A549 (cell line): ENCODE results near the gene TRIO. TPM values are rescaled to one million over a fixed set of nuclear protein-coding genes. Genes with fewer than 3 reads are reported as not detected.
A peak's percentile ranks its signal among the peaks of the same experiment; 100 is the strongest.

Experiments used
- ATAC-seq, 2 experiments: fragments of 200-7000 bp in 1 of 2; fragments of >200 bp in 1 of 2; cut with Nextera tagmentation in 1 of 2; cut with Tn5 transposase in 1 of 2; 3 replicates each; pipeline versions ENCODE4 v1.8.0 to v1.9.1; 2018 to 2020; ENCODE audit warnings: mild to moderate bottlenecking in 1 of 2, moderate library complexity in 1 of 2
- CTCF ChIA-PET: fragments of 300-600 bp; sonication (Branson Sonifier 250); formaldehyde crosslinking; extraction: SDS; loops from one replicate; lab custom pipeline; 2021; ENCODE audit warnings: antibody characterized with exemption, inconsistent platforms; lab: Yijun Ruan, JAX
- POLR2A ChIA-PET: fragments of 350-600 bp; formaldehyde crosslinking; extraction: SDS; loops from one replicate; lab custom pipeline; 2021; ENCODE audit warnings: antibody characterized with exemption, inconsistent platforms; lab: Yijun Ruan, JAX
- DNase-seq, 2 experiments: peaks; one replicate each; pipeline versions ENCODE4 v3.0.0 to v3.0.0-alpha.2; 2011 to 2016; ENCODE audit warnings: low read depth in 1 of 2, low spot score in 1 of 2
- FAIRE-seq: peaks from 2 replicates; lab custom pipeline; 2011; peaks lifted over from hg19 to GRCh38; lab: Jason Lieb, UNC
- H3K27ac ChIP-seq, 2 experiments: fragments of >200 bp; sonication (Bioruptor Twin); formaldehyde crosslinking; 3 replicates each; pipeline ENCODE4 v1.5.1; 2016 to 2017
- H3K4me1 ChIP-seq: fragments of >200 bp; sonication (Bioruptor Twin); formaldehyde crosslinking; 3 replicates; pipeline ENCODE4 v1.6.1; 2016
- H3K4me2 ChIP-seq: fragments of >200 bp; sonication (Bioruptor Twin); formaldehyde crosslinking; 3 replicates; pipeline ENCODE4 v1.6.1; 2016
- H3K4me3 ChIP-seq: fragments of >200 bp; sonication (Bioruptor Twin); formaldehyde crosslinking; 3 replicates; pipeline ENCODE4 v1.5.1; 2016
- H3K9me3 ChIP-seq: fragments of >200 bp; sonication (Bioruptor Twin); formaldehyde crosslinking; 3 replicates; pipeline ENCODE4 v1.6.1; 2016
- CBX2 ChIP-seq: fragments of 200-600 bp; sonication (generic); IDR thresholded peaks from 2 replicates; pipeline ENCODE4 v1.6.1; 2016; ENCODE audit warnings: low read depth, mild to moderate bottlenecking, borderline replicate concordance
- CBX8 ChIP-seq: fragments of 200-600 bp; sonication (generic); IDR thresholded peaks from 2 replicates; pipeline ENCODE4 v1.6.1; 2016
- CHD2 ChIP-seq: fragments of 150-350 bp; IDR thresholded peaks from 2 replicates; pipeline ENCODE4 v1.6.1; 2014; ENCODE audit warnings: low read length; ENCODE audit not compliant: partially characterized antibody
- EHF ChIP-seq: fragments of 250-450 bp; sonication (Bioruptor Pico); IDR thresholded peaks from 2 replicates; pipeline ENCODE4 v1.5.0; 2020; ENCODE audit warnings: mild to moderate bottlenecking
- FOSB ChIP-seq: fragments of 250-450 bp; sonication (Bioruptor Pico); IDR thresholded peaks from 2 replicates; pipeline ENCODE4 v1.5.0; 2020; ENCODE audit warnings: mild to moderate bottlenecking, moderate library complexity
- FOSL2 ChIP-seq, 2 experiments: fragments of 450-650 bp in 1 of 2; fragments of >200 bp in 1 of 2; sonication (Bioruptor Twin) in 1 of 2; formaldehyde crosslinking; IDR thresholded peaks; 2 replicates each; pipeline versions ENCODE4 v1.5.0 to v1.6.1; 2016 to 2020; ENCODE audit warnings: mild to moderate bottlenecking in 1 of 2, moderate library complexity in 1 of 2
- HDAC2 ChIP-seq: fragments of 200-600 bp; sonication (generic); IDR thresholded peaks from 2 replicates; pipeline ENCODE4 v1.6.1; 2016
- HEYL ChIP-seq: fragments of 250-450 bp; sonication (Bioruptor Pico); IDR thresholded peaks from 2 replicates; pipeline ENCODE4 v1.8.0; 2021; ENCODE audit warnings: mild to moderate bottlenecking, moderate library complexity
- HOXA7 ChIP-seq: fragments of 250-450 bp; sonication (Bioruptor Pico); IDR thresholded peaks from 2 replicates; pipeline ENCODE4 v1.5.0; 2020; ENCODE audit warnings: mild to moderate bottlenecking, moderate library complexity
- HOXB13 ChIP-seq: fragments of 250-450 bp; sonication (Bioruptor Pico); IDR thresholded peaks from 2 replicates; pipeline ENCODE4 v1.5.0; 2020; ENCODE audit warnings: low read depth, mild to moderate bottlenecking, moderate library complexity
- HOXB5 ChIP-seq: fragments of 250-450 bp; sonication (Bioruptor Pico); IDR thresholded peaks from 2 replicates; pipeline ENCODE4 v1.5.0; 2020; ENCODE audit warnings: mild to moderate bottlenecking, moderate library complexity
- JUN ChIP-seq, 2 experiments: fragments of >200 bp; sonication (Bioruptor Twin); formaldehyde crosslinking; IDR thresholded peaks; 2 replicates in 1 of 2; 3 replicates in 1 of 2; pipeline ENCODE4 v1.6.1; 2016 to 2017
- KDM1A ChIP-seq: fragments of 200-600 bp; sonication (generic); IDR thresholded peaks from 2 replicates; pipeline ENCODE4 v1.6.1; 2016; ENCODE audit warnings: low read depth, mild to moderate bottlenecking
- KDM5A ChIP-seq: fragments of 200-600 bp; sonication (generic); IDR thresholded peaks from 2 replicates; pipeline ENCODE4 v1.6.1; 2016; ENCODE audit warnings: antibody characterized with exemption, mild to moderate bottlenecking
- MAFK ChIP-seq: fragments of 450-650 bp; IDR thresholded peaks from 2 replicates; pipeline ENCODE4 v1.6.1; 2014; ENCODE audit not compliant: partially characterized antibody
- MYC ChIP-seq: IDR thresholded peaks from 2 replicates; pipeline ENCODE4 v1.6.1; 2012; ENCODE audit warnings: mild to moderate bottlenecking, inconsistent platforms, low read length, improper control_type of control experiment, borderline replicate concordance
- PHF8 ChIP-seq: fragments of 200-600 bp; sonication (generic); IDR thresholded peaks from 2 replicates; pipeline ENCODE4 v1.6.1; 2016; ENCODE audit warnings: low read depth, mild to moderate bottlenecking, antibody characterized with exemption, moderate library complexity, borderline replicate concordance
- RCOR1 ChIP-seq: fragments of 150-350 bp; IDR thresholded peaks from 2 replicates; pipeline ENCODE4 v1.6.1; 2014; ENCODE audit warnings: antibody characterized with exemption, low read length, low read depth
- RNF2 ChIP-seq: fragments of 200-600 bp; sonication (generic); IDR thresholded peaks from 2 replicates; pipeline ENCODE4 v1.6.1; 2016; ENCODE audit warnings: low read depth, mild to moderate bottlenecking, antibody characterized with exemption, moderate library complexity, borderline replicate concordance
- ZC3H11A ChIP-seq: fragments of 450-650 bp; IDR thresholded peaks from 2 replicates; pipeline ENCODE4 v1.6.1; 2014; ENCODE audit warnings: antibody characterized with exemption, mild to moderate bottlenecking
- ZFP36 ChIP-seq: fragments of 450-650 bp; IDR thresholded peaks from 2 replicates; pipeline ENCODE4 v1.6.1; 2014; ENCODE audit warnings: borderline replicate concordance; ENCODE audit not compliant: partially characterized antibody
- WGBS: methylation state at CpG from one replicate; pipeline ENCODE4 v1.1.6; 2017; ENCODE audit errors: missing lambda C conversion rate; 5-methylcytosine and 5-hydroxymethylcytosine counted together
- polyA plus RNA-seq, 4 experiments: library from polyadenylated mRNA; depleted of rRNA in 3 of 4; stranded (reverse); fragments of >200 nt; fragmentation: RNase III in 1 of 4; extraction: RNeasy Plus Mini Kit Qiagen cat#74134 plus additional on column Dnase treatment in 1 of 4; gene quantifications; 2 replicates in 3 of 4; 3 replicates in 1 of 4; pipeline ENCODE4 v1.2.3, GENCODE V29; 2011 to 2017
- TF ChIP-seq, protein P1 (sequence below): IDR thresholded peaks from 2 replicates; pipeline ENCODE4 v1.6.1; 2012; ENCODE audit warnings: low read depth, borderline replicate concordance
- TF ChIP-seq, protein P2 (sequence below): fragments of >200 bp; sonication (Bioruptor Twin); formaldehyde crosslinking; IDR thresholded peaks from 3 replicates; pipeline ENCODE4 v1.6.1; 2016
- TF ChIP-seq, protein P3 (sequence below): fragments of 250-450 bp; sonication (Bioruptor Pico); IDR thresholded peaks from 2 replicates; pipeline ENCODE4 v1.5.0; 2020; ENCODE audit warnings: low read depth, mild to moderate bottlenecking, moderate library complexity
- TF ChIP-seq, protein P4 (sequence below): IDR thresholded peaks from 2 replicates; pipeline ENCODE4 v1.6.1; 2012
- TF ChIP-seq, protein P5 (sequence below): fragments of 450-650 bp; IDR thresholded peaks from 2 replicates; pipeline ENCODE4 v1.6.1; 2014; ENCODE audit warnings: antibody characterized with exemption
- TF ChIP-seq, protein P6 (sequence below): fragments of 250-450 bp; sonication (Bioruptor Pico); IDR thresholded peaks from 2 replicates; pipeline ENCODE4 v1.5.0; 2021; ENCODE audit warnings: mild to moderate bottlenecking, moderate library complexity, borderline replicate concordance

The TRIO gene
- polyA plus RNA-seq, 2 of the 4 experiments (the other 2 are of a cell fraction) = 47.5 to 79.0 TPM

DNA sequence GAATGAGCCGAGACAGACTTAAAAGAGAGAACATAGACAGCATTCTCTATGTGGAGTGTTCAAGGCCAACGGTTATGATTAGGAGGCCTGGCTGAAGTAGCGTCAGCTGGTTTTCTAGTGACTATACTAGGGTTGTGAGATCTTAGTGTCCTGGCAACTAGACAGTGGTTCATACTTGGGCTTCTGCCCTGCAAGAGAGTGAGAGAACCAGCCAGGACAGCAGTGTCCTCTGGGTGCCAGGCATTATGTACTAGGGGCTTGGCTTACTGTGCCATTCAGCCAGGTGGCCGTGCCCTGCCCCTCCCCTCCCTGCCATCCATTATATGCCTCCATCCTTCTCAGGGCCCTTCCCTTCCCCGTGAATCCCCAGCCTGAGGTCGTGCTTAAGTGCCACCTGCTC lies 56.8 kb downstream of the TRIO start (continued):
- no peak for TF ChIP-seq CBX8
- TF ChIP-seq, protein P1, sequence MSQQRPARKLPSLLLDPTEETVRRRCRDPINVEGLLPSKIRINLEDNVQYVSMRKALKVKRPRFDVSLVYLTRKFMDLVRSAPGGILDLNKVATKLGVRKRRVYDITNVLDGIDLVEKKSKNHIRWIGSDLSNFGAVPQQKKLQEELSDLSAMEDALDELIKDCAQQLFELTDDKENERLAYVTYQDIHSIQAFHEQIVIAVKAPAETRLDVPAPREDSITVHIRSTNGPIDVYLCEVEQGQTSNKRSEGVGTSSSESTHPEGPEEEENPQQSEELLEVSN = no peak
- no peak for TF ChIP-seq CBX2
- no peak for TF ChIP-seq HOXA7

DNA sequence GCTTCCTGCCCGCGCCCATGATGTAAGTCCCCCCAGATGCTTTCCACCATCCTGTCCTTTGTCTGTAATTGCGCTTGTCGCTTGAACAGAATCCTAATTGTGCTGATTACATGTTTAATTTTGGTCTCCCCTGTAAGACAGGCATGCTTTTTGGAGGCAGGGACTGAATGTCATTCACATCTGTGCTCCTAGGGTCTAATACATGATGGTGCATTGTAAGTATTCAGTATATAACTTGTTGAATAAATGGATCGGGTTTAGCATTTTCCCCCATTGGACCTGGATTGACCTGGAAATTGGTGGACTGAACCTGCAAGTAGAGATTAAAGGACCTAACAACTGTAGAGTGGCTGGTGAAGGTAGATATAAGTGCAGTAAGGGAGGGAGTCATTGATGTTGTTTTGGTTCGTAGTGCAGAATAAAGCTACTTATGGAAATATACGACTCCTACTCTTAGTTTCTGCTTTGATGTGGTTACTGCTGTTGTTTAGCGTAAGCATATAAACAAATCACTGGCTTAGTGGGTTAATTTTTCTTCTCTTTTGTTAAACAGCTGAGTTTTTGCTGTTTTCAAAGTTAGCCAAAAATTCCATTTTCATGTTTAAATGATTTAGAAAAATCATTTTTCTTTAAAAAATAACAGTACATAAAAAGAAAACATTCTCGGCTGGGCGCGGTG lies 57.3 kb downstream of the TRIO start:
- ATAC-seq = no peak
- DNase-seq = no peak
- no peak for FAIRE-seq
- POLR2A ChIA-PET = no interaction called here
- CTCF ChIA-PET = interaction anchor here (0.5 to 1.1 kb wide), 2 partner anchors 69 to 213 kb away, joined by 3 to 4 read pairs; no protein-coding TSS in a partner anchor
- Histone ChIP-seq H3K27ac (peak overlapping the region in 1 of 2 experiments; percentile 32; a peak in 3 of 6 replicates), H3K9me3 (no peaks in the 10 kb centered on the region), H3K4me1 (peaks cover 87% of the 10 kb centered on the region), H3K4me2 (no peak overlapping the region), H3K4me3 (no peak overlapping the region)
- WGBS = 94% methylated on average over 11 of the region's 11 CpGs
- no peak for TF ChIP-seq JUN (IDR thresholded peaks at IDR 0.05)
- TF ChIP-seq HOXB13 (CRISPR knock-in tag) = no peak
- no peak for TF ChIP-seq HOXB5
- TF ChIP-seq HEYL (CRISPR knock-in tag) = no peak
- TF ChIP-seq HDAC2 = no peak
- TF ChIP-seq, protein P2, sequence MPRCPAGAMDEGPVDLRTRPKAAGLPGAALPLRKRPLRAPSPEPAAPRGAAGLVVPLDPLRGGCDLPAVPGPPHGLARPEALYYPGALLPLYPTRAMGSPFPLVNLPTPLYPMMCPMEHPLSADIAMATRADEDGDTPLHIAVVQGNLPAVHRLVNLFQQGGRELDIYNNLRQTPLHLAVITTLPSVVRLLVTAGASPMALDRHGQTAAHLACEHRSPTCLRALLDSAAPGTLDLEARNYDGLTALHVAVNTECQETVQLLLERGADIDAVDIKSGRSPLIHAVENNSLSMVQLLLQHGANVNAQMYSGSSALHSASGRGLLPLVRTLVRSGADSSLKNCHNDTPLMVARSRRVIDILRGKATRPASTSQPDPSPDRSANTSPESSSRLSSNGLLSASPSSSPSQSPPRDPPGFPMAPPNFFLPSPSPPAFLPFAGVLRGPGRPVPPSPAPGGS = no peak

DNA sequence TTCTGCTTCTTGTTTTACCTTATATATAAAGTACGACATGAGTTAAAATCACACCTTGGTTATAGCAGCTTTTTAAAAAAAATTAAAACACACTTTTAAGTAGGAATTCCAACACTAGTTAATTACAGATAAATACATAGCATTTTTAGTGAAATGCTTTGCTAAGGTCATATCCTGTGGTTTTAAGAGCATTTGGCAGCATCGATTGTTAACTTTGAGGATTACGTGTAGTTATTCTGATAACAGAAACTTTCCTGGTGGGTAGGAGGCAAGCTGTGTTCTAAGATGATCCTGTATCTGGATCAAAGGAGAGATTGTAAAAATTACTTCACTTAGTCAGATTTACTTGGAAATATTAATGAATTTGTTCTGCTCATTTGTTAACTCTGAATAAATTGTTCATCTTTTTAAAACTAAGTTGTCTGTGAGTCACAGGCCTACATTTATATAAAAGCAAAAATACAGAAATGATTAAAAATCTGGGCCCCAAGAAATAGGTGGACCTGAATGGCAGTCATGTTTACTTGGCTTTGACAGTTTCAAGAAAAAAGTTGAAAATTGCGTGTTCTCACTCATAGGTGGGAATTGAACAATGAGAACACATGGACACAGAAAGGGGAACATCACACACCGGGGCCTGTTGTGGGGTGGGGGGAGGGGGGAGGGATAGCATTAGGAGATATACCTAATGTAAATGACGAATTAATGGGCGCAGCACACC lies 58.3 kb downstream of the TRIO start:
- DNase-seq = no peak
- TF ChIP-seq, protein P3, sequence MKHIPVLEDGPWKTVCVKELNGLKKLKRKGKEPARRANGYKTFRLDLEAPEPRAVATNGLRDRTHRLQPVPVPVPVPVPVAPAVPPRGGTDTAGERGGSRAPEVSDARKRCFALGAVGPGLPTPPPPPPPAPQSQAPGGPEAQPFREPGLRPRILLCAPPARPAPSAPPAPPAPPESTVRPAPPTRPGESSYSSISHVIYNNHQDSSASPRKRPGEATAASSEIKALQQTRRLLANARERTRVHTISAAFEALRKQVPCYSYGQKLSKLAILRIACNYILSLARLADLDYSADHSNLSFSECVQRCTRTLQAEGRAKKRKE (CRISPR knock-in tag) = no peak
- TF ChIP-seq CHD2 (no peak), CBX2 (no peak), MAFK (no peak), EHF (CRISPR knock-in tag) (no peak), RCOR1 (no peak), FOSL2 (IDR thresholded peaks at IDR 0.05) (no peak), FOSL2 (CRISPR knock-in tag; IDR thresholded peaks at IDR 0.05) (no peak), ZC3H11A (no peak), KDM5A (no peak), ZFP36 (no peak), KDM1A (no peak), HOXB5 (no peak), MYC (no peak), RNF2 (no peak), FOSB (CRISPR knock-in tag) (no peak), PHF8 (no peak)
- TF ChIP-seq, protein P4, sequence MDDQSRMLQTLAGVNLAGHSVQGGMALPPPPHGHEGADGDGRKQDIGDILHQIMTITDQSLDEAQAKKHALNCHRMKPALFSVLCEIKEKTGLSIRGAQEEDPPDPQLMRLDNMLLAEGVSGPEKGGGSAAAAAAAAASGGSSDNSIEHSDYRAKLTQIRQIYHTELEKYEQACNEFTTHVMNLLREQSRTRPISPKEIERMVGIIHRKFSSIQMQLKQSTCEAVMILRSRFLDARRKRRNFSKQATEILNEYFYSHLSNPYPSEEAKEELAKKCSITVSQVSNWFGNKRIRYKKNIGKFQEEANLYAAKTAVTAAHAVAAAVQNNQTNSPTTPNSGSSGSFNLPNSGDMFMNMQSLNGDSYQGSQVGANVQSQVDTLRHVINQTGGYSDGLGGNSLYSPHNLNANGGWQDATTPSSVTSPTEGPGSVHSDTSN = no peak
- TF ChIP-seq, protein P5, sequence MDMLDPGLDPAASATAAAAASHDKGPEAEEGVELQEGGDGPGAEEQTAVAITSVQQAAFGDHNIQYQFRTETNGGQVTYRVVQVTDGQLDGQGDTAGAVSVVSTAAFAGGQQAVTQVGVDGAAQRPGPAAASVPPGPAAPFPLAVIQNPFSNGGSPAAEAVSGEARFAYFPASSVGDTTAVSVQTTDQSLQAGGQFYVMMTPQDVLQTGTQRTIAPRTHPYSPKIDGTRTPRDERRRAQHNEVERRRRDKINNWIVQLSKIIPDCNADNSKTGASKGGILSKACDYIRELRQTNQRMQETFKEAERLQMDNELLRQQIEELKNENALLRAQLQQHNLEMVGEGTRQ = no peak
- TF ChIP-seq, protein P6, sequence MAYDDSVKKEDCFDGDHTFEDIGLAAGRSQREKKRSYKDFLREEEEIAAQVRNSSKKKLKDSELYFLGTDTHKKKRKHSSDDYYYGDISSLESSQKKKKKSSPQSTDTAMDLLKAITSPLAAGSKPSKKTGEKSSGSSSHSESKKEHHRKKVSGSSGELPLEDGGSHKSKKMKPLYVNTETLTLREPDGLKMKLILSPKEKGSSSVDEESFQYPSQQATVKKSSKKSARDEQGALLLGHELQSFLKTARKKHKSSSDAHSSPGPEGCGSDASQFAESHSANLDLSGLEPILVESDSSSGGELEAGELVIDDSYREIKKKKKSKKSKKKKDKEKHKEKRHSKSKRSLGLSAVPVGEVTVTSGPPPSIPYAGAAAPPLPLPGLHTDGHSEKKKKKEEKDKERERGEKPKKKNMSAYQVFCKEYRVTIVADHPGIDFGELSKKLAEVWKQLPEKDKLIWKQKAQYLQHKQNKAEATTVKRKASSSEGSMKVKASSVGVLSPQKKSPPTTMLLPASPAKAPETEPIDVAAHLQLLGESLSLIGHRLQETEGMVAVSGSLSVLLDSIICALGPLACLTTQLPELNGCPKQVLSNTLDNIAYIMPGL (CRISPR knock-in tag) = no peak
- 79% methylated on average over 7 of the region's 7 CpGs for WGBS
- Histone ChIP-seq H3K4me1 (peaks cover 92% of the 10 kb centered on the region), H3K4me3 (no peak overlapping the region), H3K27ac (peak overlapping the region; percentile 10 to 55; a peak in 4 of 6 replicates), H3K9me3 (no peaks in the 10 kb centered on the region), H3K4me2 (0 out of 3 replicates have a peak overlapping the region, but pooled peaks have one; percentile 14)
- POLR2A ChIA-PET = no interaction called here
- no peak for ATAC-seq
- CTCF ChIA-PET = no interaction called here
- FAIRE-seq = no peak
